Endothelial cell (in vitro differentiated cells): ENCODE data around the gene FARP2. TPM values are rescaled to one million over a fixed set of nuclear protein-coding genes. Genes with fewer than 3 reads are reported as not detected.

Source experiments
- DNase-seq: peaks from one replicate; pipeline ENCODE4 v3.0.0; 2021; ENCODE audit warnings: low spot score
- H3K27ac Mint-ChIP-seq: one replicate; pipeline ENCODE4 v1.8.0; 2021; ENCODE audit warnings: mixed read lengths, inconsistent platforms; ENCODE audit not compliant: unreplicated experiment
- H3K27me3 Mint-ChIP-seq: one replicate; pipeline ENCODE4 v1.8.0; 2021; ENCODE audit warnings: mild to moderate bottlenecking, moderate library complexity, mixed read lengths, inconsistent platforms; ENCODE audit not compliant: unreplicated experiment
- H3K36me3 Mint-ChIP-seq: one replicate; pipeline ENCODE4 v1.8.0; 2021; ENCODE audit warnings: mild to moderate bottlenecking, low read depth, mixed read lengths, inconsistent platforms; ENCODE audit not compliant: unreplicated experiment
- H3K4me1 Mint-ChIP-seq: one replicate; pipeline ENCODE4 v1.8.0; 2021; ENCODE audit warnings: mild to moderate bottlenecking, mixed read lengths, inconsistent platforms; ENCODE audit not compliant: unreplicated experiment
- H3K4me3 Mint-ChIP-seq: one replicate; pipeline ENCODE4 v1.8.0; 2021; ENCODE audit warnings: mild to moderate bottlenecking, mixed read lengths, inconsistent platforms; ENCODE audit not compliant: unreplicated experiment
- H3K9me3 Mint-ChIP-seq: one replicate; pipeline ENCODE4 v1.8.0; 2021; ENCODE audit warnings: mixed read lengths, inconsistent platforms; ENCODE audit not compliant: unreplicated experiment
- CTCF ChIP-seq: fragments of 200-600 bp; sonication (generic); IDR thresholded peaks from one replicate; pipeline ENCODE4 v1.5.0; 2021; ENCODE audit warnings: antibody characterized with exemption; ENCODE audit not compliant: unreplicated experiment
- total RNA-seq: library from RNA; stranded (reverse); fragmentation: NEBNext Ultra II Directional; extraction: Animal tissue kit (Norgen Biotek cat#: 25700); gene quantifications from one replicate; pipeline ENCODE4 v1.2.1, GENCODE V29; 2021; ENCODE audit not compliant: unreplicated experiment

FARP2 gene
- total RNA-seq, 1 donor from 2014 or later: 19.1 TPM

DNA sequence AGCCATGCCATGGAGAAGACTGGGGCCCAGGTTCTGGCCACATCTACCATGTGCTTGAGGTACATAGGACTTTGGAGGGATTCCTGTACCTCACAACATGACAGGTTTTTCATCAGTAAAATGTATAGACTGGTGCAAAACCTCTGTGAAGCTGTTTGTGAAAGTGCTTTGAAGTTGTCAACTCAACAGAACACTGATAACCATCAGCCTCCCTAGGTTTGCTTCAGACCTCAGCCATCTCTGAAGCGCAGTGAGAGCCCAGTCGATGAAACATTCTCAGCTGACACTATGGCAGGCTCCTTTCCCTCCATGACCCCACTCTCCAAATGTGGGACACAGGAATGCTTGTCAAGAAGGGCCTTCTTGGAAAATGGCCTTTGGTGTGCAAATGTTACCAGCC lies 113.7 kb downstream of the FARP2 start:
- Mint-ChIP-seq H3K36me3 (peaks cover 22% of the 10 kb centered on the region), H3K4me1 (no peaks in the 10 kb centered on the region), H3K4me3 (no peak overlapping the region), H3K9me3 (no peaks in the 10 kb centered on the region), H3K27me3 (peaks cover 4% of the 10 kb centered on the region), H3K27ac (no peak overlapping the region)
- TF ChIP-seq CTCF: no peak
- DNase-seq: no peak

GRCh38 chr2:241473399-241473798 lies 117.3 kb downstream of the FARP2 start:
- no peak for TF ChIP-seq CTCF
- DNase-seq: no peak
- H3K9me3 Mint-ChIP-seq: no peaks in the 10 kb centered on the region
- peaks cover 4% of the 10 kb centered on the region for H3K27me3 Mint-ChIP-seq
- peaks cover 18% of the 10 kb centered on the region for H3K36me3 Mint-ChIP-seq
- no peak overlapping the region for H3K4me3 Mint-ChIP-seq
- H3K4me1 Mint-ChIP-seq: no peaks in the 10 kb centered on the region
- no peak overlapping the region for H3K27ac Mint-ChIP-seq

GRCh38 chr2:241475267-241475666 lies 119.2 kb downstream of the FARP2 start:
- no peak overlapping the region for H3K27ac Mint-ChIP-seq
- peaks cover 19% of the 10 kb centered on the region for H3K36me3 Mint-ChIP-seq
- peaks cover 4% of the 10 kb centered on the region for H3K27me3 Mint-ChIP-seq

DNA sequence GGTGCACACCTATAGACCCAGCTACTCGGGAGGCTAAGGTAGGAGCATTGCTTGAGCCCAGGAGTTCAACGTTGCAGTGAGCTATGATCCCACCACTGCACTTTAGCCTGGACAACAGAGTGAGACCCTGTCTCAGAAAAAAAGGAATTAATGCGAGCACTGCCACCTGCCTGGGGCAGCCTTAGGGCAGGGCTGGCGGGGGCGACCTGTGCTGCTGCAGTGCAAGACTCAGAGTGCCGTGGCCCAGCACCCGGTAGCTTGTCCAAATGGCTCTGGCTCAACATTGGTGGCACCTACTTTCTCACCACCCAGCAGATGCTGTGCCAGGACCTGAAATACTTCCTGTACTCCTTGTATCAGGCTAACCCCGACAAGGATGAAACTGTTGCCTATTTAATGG lies 122.1 kb downstream of the FARP2 start:
- H3K27ac Mint-ChIP-seq: no peak overlapping the region
- no peaks in the 10 kb centered on the region for H3K9me3 Mint-ChIP-seq
- no peaks in the 10 kb centered on the region for H3K4me1 Mint-ChIP-seq
- H3K36me3 Mint-ChIP-seq: peaks cover 3% of the 10 kb centered on the region
- no peak overlapping the region for H3K4me3 Mint-ChIP-seq
- no peak for DNase-seq
- no peak for TF ChIP-seq CTCF
- peaks cover 2% of the 10 kb centered on the region for H3K27me3 Mint-ChIP-seq

More at GRCh38 chr2:241475267-241475666, 119.2 kb downstream of the FARP2 start:
- TF ChIP-seq CTCF: no peak
- DNase-seq: no peak
- no peaks in the 10 kb centered on the region for H3K9me3 Mint-ChIP-seq
- no peaks in the 10 kb centered on the region for H3K4me1 Mint-ChIP-seq
- H3K4me3 Mint-ChIP-seq: no peak overlapping the region

DNA sequence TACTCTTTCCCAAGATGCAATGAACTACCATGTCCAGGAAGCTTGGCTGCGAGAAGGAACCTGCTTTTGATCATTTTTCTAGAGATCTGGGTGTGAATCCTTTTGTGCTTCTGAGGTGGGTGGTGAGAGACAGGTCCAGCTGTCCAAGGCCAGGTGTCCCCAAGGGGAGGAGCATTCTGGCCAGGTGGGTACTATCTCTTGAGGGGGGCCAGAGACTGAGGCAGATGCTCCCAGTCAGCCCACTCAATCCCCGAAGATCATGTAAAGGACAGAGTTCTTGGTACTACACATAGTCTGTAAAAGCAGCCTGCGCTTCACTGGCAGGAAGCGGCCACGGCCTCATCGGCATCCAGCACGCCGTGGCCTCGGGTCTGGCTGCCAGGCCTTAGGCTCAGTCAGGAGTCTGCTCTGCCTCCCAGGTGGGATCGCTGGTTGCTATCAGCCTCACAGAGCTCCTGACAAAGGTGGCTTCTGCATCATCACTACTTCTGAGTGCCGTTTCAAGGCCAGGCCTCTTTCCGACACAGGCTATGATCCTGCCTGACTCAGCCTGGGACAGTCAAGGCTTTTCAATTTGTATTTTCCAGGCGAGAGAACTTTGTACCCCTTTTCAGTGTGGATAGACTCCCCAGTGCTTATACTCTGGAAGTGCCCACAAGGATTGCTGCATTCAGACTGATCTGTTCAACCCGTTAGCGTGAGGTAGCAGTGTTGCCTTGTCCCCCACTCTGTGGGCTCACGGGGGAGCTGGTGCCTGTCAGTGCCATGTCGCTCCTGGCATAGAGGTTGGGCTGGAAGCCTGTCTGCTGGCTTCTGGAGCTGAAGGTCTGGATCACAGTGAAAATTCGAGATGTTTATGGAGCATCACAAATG lies 123.2 kb downstream of the FARP2 start:
- no peak overlapping the region for H3K27ac Mint-ChIP-seq
- no peaks in the 10 kb centered on the region for H3K9me3 Mint-ChIP-seq
- peaks cover 3% of the 10 kb centered on the region for H3K36me3 Mint-ChIP-seq
- H3K4me1 Mint-ChIP-seq: no peaks in the 10 kb centered on the region
- no peak for TF ChIP-seq CTCF
- H3K27me3 Mint-ChIP-seq: peaks cover 2% of the 10 kb centered on the region
- no peak for DNase-seq
- no peak overlapping the region for H3K4me3 Mint-ChIP-seq
